ENCODE measurements around the gene DMD.

The DMD gene

GRCh38 chrX:32448945-32449344 lies 762.4 kb downstream of the DMD start:
- no peak for DNase-seq

DNA sequence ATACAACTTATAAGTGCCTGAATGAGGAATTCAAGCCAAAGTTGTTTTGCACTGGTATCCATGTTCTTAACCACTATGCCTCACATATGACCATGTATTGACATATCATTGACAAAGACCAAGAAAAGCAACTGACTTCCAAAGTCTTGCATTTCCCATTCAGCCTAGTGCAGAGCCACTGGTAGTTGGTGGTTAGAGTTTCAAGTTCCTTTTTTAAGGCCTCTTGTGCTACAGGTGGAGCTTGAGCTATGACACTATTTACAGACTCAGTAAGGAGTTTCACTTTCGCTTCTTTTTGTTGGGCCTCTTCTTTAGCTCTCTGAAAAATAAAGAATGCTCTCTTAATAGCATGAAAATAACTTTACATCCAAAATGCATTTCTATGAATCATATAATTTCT lies 763.0 kb downstream of the DMD start:
- peak; percentile 22 to 40 for DNase-seq

DNA sequence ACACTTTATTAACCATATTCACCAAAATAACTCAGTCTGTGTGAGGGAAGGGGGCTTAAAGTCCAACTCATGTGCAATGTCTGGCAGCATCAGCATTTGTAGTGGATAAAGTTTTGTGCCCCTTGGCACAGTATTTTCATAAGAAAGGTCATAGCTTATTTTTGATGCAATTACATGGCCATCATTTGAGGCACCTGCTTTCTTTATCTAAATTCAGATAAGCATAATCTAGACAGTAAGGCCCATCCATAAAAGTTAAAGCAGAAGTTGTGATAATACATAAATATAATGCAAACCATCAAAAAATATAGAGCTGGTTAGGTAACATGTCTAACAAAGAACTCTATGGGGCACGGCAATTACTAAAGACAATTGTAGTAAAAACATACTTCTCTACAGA lies 763.7 kb downstream of the DMD start:
- no peak for DNase-seq

DNA sequence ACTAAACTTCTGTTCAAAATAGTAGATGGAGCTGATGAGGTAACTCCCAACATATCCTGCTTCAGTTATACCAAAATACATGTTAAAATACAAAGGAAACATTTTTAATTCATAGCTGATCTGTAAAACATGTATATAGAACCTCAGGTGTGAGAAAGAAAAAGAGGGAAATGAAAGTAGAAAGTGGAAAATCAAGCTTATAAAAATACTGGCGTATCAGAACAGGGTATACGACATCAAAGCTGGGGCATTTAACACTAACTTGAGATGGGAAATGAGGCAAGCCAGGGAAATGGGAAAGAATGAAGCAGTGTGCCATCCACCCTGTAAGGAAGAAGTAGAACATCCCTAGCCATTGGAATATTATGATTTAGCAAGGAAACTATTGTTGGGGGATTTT lies 767.5 kb downstream of the DMD start:
- no peak for DNase-seq

- no peak for DNase-seq
Measured at GRCh38 chrX:32421266-32421665, 790.1 kb downstream of the DMD start.

DNA sequence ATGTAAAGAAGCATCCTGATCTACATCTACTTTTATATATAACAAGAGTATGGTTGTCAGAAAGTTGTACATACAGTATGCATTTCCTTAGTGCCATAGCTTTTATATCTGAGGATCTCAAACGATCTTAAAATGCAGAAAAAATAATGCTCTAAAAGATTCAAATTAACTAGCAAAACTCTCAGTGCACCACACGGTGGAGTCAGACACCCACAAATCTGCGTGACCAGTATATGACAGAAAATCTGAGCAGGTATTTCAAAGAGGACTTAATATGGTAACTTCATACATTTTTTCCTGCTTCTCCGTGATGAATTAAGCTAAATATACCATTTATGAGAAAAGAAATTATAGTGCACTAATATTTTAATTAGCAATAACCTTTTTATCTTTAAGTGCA lies 803.0 kb downstream of the DMD start:
- no peak for DNase-seq

DNA sequence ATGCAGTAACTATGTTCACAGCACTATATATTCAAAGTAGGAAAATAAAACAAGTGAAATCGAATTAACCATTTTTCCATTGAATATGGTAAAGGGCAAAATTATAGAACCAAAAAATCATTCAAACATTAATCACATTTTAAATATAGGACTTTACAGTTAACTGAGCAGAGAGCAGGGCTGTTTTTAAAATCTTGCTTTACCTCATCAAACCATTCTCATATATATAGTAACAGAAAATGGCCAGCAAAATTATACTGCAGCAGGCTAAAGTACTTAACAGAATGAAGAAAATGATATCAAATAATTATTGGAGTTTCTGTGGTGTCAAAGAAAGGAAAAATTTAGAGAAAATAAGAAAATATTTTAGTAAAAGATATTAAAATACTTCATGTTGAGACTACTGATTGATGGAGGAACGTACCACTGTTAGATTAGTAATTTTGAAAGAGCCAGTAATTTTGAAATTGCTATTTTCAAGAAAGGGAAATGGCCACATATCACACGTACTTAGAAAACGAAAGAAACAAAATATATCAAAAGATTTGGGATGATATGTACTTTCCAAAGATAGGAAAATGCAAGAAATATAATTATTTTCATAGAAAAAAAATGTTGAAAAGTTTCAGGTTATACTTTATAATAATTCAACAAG lies 813.7 kb downstream of the DMD start:
- no peak for DNase-seq

DNA sequence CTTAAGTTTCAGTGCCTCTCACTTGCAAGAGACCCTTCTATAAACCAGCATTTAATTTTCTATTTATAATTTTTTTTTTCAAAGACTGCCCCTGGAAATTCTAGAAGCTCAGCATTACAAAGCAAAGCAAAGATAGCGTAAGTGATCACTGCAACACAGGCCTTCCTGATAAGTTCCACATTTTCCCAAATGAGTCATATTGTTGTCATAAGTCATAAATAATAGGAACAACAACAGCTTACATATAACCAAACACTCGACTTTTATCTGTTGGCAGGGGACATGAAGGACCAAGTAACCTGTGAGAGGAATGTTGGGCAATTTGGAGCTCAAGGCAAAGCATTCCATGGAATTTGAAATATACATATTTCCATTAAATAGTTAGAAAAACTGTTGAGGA lies 815.5 kb downstream of the DMD start:
- no peak for DNase-seq

DNA sequence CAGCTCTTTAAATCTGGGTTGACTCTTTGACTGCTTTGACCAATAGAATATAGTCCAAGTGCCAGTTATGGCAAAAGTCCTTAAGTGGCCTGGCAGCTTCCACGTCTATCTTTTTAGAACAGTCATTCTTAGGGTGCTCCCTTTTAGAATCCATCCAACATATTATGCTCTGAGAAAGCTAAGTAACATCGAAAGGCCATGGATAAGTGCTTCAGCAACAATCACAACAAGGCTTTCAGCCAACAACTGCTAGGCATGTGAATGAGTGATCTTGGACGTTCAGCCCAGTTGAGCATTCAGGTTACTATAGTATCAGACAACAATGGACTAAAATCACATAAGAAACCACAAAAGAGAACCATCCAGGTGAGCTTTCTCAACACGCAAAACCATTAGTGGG lies 818.7 kb downstream of the DMD start:
- no peak for DNase-seq

- DNase-seq = no peak
Measured at GRCh38 chrX:32370456-32371205, 840.7 kb downstream of the DMD start.

GRCh38 chrX:32293962-32294700 lies 917.2 kb downstream of the DMD start:
- no peak for DNase-seq

GRCh38 chrX:32289356-32289755 lies 922.0 kb downstream of the DMD start:
- no peak for DNase-seq

DNA sequence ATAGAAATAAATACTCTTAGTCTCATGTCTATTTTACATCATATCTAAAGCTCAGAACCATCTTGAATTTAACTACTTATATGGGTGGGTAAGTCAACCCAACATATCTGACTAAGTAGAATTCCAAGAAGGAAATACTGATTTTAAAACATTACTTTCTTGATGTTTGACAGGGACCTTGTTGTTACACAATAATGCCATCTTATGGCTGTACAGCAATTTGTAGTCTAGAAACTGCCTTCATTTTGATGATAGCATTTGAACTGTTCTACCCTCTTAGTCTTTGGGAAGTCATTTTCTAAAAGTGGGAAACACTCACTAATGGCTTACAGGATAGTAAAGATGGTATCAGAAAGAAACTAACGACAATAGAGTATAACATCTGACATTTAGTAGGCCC lies 929.5 kb downstream of the DMD start:
- no peak for DNase-seq

- DNase-seq = no peak
Measured at GRCh38 chrX:32280921-32281320, 930.4 kb downstream of the DMD start.

DNA sequence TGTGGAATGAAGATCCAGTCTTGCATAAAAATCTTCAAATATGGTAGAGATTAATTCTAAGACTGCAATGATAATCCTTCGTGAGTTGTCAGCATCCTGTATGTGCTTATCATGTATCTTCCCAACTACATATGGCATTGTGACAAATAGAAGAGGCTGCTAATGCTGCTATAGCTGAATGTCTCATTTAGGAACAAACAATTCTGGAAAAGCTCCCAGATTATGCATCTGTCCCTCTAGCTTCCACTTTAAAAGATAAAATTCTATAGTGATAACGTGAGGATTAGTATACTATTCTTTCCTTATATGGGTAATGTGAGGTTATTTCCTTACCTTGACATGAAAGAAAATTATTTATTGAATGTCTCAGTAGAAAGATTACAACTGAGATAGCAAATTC lies 930.9 kb downstream of the DMD start:
- no peak for DNase-seq

DNA sequence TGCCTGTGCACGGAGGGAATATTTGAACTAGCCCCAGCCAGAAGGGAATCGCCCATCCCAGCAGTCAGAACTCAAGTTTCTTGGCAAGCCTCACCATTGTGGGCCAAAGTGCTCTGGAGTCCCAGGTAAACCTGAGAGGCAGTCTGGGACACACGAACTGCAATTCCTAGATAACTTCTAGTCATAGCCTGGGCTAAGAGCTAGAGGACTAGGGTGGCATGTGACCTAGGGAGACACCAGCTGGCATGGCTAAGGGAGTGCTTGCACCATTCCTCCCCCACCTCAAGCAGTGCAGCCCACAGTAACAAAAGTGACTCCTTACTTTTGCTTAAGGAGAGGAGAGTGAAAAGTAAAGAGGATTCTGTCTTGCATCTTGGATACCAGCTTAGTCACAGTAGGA lies 935.2 kb downstream of the DMD start:
- no peak for DNase-seq

DNA sequence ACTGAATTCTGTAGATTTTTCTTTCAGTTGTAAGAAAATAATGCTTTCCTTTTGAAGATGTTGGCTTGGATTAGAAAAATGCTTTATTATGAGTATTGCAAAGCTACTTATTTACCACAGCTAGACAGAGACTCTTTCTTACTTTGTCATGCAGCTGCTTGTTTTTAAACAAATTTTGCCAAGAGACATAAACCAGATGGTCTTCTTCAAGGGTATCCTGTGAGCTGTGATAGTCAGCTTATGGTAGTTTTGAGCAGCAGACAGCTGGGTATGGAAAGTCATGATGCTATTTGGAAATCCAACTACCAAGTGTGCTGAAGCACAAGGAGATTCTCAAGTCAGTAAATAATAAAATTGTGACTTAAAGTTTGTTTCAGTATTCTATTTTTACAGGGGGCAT lies 941.5 kb downstream of the DMD start:
- no peak for DNase-seq

DNA sequence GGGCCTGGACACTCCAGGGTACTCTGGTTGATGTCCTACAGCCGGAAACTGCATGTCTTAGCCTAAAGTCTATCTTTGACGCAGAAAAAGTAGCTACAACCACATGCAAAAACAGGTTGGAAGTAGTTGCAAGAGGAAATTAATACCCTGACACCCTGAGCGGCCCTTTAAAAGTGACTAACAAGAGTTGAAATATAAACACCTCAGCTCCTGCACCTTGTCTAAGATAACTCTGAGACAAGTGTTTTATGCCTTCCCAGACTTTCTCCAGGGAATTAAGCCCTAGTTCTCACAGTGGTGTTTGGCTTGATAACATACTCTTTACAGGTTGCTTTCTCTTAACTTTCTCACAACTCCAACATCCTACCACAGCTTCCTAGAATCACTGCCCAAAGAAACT lies 943.1 kb downstream of the DMD start:
- DNase-seq = no peak

- no peak for DNase-seq
Measured at GRCh38 chrX:32267796-32268195, 943.6 kb downstream of the DMD start.

- peak in 1 of 2 experiments; percentile 6 for DNase-seq
Measured at GRCh38 chrX:32246675-32247074, 964.7 kb downstream of the DMD start.

- no peak for DNase-seq
Measured at GRCh38 chrX:32195611-32196010, 1015.7 kb downstream of the DMD start.

DNA sequence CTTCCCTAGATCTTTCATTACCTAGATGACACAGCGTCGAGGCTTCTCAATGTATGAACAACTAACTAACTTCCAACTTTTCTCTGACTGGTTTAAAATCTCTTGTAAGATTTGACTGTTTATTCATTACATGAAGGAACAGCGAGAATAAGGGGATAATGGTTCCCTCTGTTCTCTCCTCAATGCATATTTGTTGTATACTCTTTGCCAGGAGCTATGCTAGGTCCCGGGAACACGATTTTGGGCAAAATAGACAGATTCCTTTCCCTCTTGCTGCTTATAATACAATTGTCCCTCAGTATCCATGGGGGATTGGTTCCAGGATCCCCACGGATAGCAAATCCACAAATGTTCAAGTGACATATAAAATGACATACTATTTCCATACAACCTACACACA lies 1020.0 kb downstream of the DMD start:
- DNase-seq = no peak

DNA sequence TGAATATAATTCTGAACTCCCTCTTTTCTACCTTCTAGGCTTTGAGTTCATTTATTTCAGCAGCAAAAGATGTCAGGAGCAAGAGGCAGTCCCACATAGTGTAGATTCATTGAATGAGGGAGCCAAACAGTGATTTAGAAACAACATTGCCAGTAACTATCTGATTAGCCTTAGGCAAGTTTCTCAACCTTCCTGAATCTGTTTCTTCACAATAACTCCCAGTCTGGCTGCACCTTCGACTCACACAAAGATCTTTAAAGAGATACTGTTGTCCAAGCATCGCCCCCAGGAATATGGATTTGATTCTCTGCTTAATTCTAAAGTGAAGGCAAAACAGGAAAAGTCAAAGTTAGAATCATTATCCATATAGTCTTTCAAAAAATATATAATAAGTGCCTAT lies 1026.2 kb downstream of the DMD start:
- peak in 1 of 2 experiments; percentile 0 for DNase-seq

GRCh38 chrX:32183066-32183465 lies 1028.3 kb downstream of the DMD start:
- DNase-seq = no peak
